HL-60 (cell line): ENCODE results near the gene HCRTR1.

Experiments
- DNase-seq, 2 experiments: peaks; one replicate each; pipeline ENCODE4 v3.0.0-alpha.2; 2010 to 2020; ENCODE audit warnings: low read depth in 1 of 2, low spot score in 1 of 2
- H3K27ac ChIP-seq: fragments of 250-450 bp; sonication (Bioruptor Pico); replicated peaks from 2 replicates; pipeline ENCODE4 v1.5.1; 2020; ENCODE audit warnings: mild to moderate bottlenecking, moderate library complexity
- H3K27me3 ChIP-seq: fragments of 250-450 bp; sonication (Bioruptor Pico); 2 replicates; pipeline ENCODE4 v1.5.1; 2021; ENCODE audit warnings: mild to moderate bottlenecking, moderate library complexity; ENCODE audit not compliant: insufficient read depth, poor library complexity, severe bottlenecking
- H3K4me3 ChIP-seq: replicated peaks from 2 replicates; pipeline ENCODE4 v1.5.1; 2011; ENCODE audit warnings: mild to moderate bottlenecking, control low read depth, low read length; ENCODE audit not compliant: insufficient read depth
- CTCF ChIP-seq: IDR thresholded peaks from one replicate; pipeline ENCODE4 v1.5.1; 2011; ENCODE audit warnings: low read length, control low read depth, inconsistent platforms; ENCODE audit not compliant: insufficient read depth
- GABPA ChIP-seq: IDR thresholded peaks from 2 replicates; pipeline ENCODE4 v1.6.1; 2012; ENCODE audit warnings: low read depth
- POLR2AphosphoS5 ChIP-seq: IDR thresholded peaks from 2 replicates; pipeline ENCODE4 v1.6.1; 2012; ENCODE audit warnings: low read depth
- REST ChIP-seq: IDR thresholded peaks from 2 replicates; pipeline ENCODE4 v1.6.1; 2012; ENCODE audit warnings: low read depth; ENCODE audit not compliant: insufficient replicate concordance
- SPI1 ChIP-seq: IDR thresholded peaks from 2 replicates; pipeline ENCODE4 v1.6.1; 2012; ENCODE audit warnings: low read depth, mild to moderate bottlenecking, borderline replicate concordance

HCRTR1 gene

GRCh38 chr1:31654474-31654776 is 36.9 kb downstream of the HCRTR1 start:
- no peaks in the 10 kb centered on the region for H3K27me3 ChIP-seq
- TF ChIP-seq GABPA (no peak), REST (no peak), POLR2AphosphoS5 (no peak), SPI1 (no peak), CTCF (no peak)
- H3K27ac ChIP-seq, result no peak overlapping the region
- DNase-seq, result no peak
- no peak overlapping the region for H3K4me3 ChIP-seq

- TF ChIP-seq GABPA (no peak), REST (no peak), CTCF (no peak), POLR2AphosphoS5 (no peak), SPI1 (no peak)
- DNase-seq, result no peak
Measured at GRCh38 chr1:31655104-31655503, 37.6 kb downstream of the HCRTR1 start.

GRCh38 chr1:31655756-31656155 is 38.3 kb downstream of the HCRTR1 start:
- Histone ChIP-seq H3K4me3 (no peak overlapping the region), H3K27ac (no peak overlapping the region), H3K27me3 (no peaks in the 10 kb centered on the region)
- no peak for DNase-seq
- TF ChIP-seq CTCF (no peak), SPI1 (no peak), REST (no peak), GABPA (no peak), POLR2AphosphoS5 (no peak)

More at GRCh38 chr1:31655104-31655503, 37.6 kb downstream of the HCRTR1 start:
- H3K4me3 ChIP-seq, result no peak overlapping the region
- H3K27me3 ChIP-seq, result no peaks in the 10 kb centered on the region
- no peak overlapping the region for H3K27ac ChIP-seq
